ENCODE measurements around the gene RYK.
"Not testable (repeated sequence)": the region's sequence is repeated elsewhere in the genome, so short reads cannot be mapped to it uniquely, and the experiment has no call there.

Gene RYK

DNA sequence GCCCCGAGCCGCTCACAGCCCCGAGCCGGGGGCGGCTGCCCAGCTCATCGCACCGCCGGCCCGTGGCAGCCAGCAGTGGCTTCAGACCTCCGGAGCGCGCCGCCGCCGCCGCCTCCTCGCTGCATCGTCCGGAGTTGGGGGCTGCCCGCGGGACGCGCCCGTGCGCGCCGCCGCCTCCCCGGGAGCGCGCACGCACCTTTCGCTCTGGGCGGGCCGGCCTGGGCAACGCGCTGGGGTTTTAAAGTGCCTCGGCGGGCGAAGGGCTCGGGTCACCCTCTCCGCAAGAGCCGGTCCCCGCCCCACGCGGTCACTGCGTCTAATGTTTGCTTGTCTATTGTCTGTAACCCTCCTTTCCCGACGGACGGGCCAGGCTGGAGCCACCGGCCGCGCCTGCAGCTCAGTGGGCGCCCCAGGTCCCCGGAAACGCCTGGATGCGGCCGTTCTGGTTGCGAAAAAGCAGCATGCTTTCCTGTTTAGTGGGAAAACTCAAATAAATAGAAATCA, at the start of gene RYK:
Gene RYK, minus strand, starts transcription at position 143 of the 504 bp plus-strand sequence. CDS start 205 bp downstream, outside the sequence.
- peak; percentile 54 for DNase-seq (ENCODE audit: low read depth)

DNA sequence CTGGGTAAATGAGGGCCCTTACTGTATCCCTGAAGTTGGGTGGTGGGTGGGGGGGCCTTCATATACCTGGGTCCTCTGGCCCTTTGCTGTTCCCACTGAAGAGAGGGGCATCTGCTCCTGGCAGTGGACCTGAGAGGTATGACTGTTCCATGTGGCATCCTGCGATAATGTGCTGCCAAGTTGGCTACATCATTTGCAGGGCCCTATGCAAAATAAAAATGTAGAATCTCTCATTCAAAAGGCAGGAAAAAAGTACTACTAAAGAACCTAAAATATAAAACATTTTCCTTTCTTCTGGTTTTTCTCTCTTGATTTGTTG, 49.2 kb upstream of the RYK start:
- no peak for DNase-seq (ENCODE audit: low read depth)

DNA sequence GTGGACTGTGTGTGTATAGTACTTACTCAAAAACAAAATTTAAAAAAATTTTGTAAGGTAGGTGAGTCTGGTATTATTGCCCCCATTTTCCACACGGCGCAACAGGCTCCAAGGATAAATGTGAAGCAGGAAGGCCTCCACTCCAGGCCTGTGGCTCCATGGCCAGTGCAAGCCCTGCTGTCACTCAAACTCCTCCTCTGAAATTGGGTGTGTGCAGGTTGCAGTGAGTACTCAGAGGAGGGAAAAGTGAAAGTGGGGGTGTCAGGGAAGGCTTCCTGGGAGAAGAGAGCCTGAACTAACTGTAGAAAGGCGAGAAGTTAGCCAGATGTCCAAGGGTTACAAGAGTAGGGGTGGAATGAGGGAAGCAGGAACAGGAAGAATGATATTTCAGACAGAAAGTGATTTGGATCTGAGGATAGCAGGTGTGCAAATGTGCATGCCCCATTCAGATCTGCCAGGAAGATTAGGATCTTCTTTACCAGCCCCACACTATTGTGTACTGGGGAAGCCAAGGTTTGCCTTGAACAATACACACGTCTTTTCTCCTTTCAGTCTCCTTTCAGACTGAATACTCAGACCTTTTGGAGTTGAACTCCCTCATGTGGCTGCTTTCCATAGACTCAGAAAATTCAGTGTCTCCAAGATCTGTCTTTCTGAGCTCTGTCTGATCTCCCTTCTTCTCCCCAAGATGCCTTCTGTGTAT, 48.7 kb upstream of the RYK start:
- no peak for DNase-seq (ENCODE audit: low read depth)

DNA sequence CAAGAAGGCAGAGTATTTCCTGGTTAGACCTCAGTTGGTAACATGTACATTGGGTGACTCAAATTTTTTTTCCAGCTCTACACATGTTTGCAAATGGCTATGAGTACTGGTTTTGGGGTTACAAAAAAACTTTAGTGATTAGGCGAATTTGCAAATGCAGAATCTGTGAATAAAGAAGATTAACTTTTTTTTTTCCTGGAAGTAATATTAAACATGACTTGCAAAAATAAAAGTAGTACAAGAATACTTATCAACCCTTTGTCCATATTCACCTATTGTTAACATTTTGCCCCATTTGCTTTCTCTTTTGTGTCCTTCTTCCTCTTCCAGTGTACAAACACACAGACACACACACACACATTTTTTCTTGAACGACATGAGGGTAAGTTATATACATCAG, 47.6 kb upstream of the RYK start:
- no peak for DNase-seq (ENCODE audit: low read depth)

DNA sequence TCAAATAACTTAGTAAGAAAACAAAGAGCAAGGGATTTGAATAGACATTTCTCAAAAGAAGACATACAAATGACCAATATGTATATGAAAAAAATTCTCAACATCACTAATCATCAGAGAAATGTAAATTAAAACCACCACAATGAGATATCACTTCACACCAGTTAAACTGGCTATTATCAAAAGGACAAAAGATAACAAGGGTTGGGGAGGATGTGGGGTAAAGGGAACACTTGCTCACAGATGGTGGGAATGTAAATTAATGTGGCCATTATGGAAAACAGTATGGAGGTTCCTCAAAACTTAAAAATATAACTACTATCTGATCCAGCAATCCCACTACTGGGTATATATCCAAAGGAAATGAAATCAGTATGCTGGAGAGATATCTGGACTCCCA, 46.0 kb upstream of the RYK start:
- no peak for DNase-seq (ENCODE audit: low read depth)

DNA sequence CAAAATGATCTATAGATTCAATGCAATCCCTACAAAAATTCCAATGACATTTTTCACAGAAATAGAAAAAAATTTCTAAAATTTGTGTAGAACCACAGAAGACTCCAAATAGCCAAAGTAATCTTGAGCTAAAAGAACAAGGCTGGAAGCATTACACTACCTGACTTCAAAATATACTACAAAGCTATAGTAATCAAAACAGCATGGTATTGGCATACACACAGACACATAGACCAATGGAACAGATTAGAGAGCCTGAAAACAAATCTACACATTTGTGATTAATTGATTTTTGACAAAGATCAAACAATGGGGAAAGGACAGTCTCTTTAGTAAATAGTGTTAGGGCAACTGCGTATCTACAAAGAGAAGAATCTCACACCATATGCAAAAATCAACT, 45.3 kb upstream of the RYK start:
- no peak for DNase-seq (ENCODE audit: low read depth)

DNA sequence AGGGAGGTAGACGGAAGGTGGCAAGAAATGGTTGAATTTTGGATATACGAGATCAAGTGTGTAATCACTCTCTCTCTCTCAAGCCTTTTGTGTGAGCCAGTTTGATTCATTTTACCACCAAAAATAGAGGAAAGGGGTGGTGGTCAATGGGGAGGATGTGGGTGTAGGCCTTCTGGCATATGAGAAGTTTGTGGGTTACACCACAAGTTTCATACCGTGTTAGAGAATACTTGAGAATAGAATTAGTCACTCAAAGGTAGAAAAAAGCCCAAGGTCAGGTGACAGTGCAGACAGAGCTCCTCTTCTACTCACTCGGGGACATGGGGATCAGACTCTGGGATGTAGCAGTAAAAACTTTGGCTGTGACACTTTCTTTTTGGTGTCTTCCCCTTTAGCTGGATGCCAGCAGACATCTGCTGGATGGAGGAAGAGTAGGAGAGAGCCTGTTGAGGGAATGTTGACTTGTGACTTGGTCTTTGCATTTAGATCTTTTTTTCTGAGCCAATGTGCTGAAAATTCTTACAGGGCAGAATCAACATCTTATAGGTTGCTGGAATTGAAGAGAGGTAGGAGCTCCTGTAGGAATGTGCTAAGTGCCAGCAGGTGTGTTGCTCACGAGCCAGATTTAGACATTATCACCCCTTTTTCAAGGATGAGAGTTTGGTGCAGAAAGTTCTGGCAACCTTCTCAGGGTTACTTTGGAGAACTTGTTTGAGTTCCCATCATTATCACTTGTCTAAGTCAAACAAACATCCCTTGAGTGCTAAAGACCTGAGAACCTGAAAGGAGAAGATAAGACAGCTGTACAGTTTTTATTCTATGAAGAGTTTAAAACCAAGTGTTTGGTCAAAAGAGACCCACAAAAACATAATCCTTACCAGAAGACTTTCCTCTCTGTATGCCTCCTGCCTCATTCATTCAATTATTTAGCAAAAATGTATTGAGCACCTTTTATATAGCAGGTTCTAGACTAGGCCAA, 43.9 kb upstream of the RYK start:
- peak; percentile 45 for DNase-seq (ENCODE audit: low read depth)

DNA sequence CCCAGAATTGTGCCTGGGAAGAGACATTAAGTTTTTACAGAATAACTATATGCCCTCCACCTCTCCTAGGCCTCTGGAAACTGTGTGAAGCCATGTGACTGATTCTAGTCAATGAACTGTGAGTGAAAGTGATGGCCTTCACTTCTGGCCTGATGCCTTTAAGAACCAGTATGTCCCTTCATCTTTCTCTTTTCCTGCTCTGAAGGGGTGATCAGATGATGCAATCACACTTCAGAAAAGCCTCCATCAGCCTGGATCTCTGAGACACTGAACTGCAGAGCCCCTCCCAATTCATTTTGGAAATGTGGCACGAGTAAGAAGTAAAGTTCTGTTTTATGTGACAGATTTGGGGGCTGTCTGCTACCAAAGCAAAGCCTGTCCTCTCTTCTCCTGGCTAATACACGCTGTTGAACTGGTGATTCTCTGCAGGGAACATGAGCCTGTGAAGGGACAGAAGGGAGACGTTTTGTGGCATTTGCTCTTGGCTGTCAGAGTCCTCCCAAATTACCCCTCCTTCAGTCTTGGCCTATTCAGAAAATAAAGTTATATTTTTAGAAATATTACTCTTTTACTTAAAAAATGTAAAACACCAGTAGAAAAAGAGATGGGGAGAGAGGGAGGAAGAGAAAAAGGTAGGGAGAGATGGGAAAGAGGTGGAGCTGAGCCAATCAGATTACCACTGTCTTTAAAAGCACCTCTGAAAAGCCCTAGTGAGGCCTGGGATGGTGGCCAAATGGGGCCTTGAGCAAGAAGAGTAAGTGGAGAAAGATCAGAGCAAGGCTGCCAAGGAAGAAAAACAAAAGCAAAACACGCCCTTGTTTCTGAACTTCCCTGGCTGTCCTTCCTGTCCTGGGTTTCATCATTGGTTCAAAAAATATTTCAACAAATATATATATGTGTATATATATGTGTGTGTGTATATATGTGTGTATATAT, 40.9 kb upstream of the RYK start:
- DNase-seq (ENCODE audit: low read depth) = no peak

DNA sequence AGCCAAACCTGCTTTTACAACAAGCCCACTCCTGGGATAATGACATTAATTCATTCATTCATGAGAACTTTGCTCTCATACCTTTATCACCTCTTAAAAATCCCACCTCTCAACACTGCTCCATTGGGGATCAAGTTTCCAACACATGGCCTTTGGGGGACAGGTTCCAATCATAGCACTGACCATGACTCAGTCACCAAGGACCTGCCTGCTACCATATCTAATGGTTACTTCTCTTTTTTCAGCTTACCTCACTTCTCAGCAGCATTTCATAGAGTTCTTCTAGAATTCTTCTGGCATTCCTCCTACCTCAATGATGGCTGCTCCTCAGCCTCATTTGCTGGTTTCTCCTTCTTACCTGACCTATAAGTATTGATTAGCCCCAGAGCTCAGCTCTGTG, 36.9 kb upstream of the RYK start:
- DNase-seq (ENCODE audit: low read depth) = no peak

DNA sequence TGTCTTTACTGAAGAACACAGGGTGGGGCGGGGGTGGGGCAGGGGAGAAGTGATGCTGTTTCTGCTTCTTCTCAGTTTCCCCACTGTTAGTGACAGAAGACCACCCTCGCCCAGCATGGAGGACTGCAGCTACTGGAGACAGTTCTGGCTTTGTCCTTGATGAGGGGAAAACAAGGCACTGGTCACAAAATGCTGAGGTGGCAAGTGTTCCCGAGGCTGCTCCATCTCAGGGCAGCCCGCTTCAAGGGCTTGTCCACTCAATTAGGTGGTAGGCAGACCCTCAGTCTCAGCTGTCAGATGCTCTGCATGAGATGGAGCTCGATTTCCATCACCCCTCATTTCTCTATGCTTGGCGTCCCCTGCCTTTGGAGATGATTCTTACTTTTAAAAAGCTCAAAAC, 33.8 kb upstream of the RYK start:
- DNase-seq (ENCODE audit: low read depth) = no peak

DNA sequence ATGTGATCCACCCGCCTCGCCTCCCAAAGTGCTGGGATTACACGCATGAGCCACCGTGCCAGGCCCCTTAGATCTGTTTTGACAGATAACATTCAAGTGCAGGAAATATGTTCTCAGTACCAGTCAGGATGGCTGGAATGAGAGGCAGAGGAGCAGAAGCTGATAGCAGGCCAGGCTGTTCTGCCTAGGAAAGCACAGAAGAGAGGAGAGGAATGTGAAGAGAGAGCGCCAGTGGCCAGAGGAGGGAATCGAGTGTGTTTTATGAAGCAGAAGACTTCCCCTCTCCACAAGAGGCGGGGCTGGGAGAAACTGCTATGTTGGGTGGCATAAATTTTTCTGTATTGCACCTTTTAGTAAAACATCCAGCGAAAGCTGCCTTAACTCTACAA, 32.0 kb upstream of the RYK start:
- DNase-seq (ENCODE audit: low read depth) = no peak

DNA sequence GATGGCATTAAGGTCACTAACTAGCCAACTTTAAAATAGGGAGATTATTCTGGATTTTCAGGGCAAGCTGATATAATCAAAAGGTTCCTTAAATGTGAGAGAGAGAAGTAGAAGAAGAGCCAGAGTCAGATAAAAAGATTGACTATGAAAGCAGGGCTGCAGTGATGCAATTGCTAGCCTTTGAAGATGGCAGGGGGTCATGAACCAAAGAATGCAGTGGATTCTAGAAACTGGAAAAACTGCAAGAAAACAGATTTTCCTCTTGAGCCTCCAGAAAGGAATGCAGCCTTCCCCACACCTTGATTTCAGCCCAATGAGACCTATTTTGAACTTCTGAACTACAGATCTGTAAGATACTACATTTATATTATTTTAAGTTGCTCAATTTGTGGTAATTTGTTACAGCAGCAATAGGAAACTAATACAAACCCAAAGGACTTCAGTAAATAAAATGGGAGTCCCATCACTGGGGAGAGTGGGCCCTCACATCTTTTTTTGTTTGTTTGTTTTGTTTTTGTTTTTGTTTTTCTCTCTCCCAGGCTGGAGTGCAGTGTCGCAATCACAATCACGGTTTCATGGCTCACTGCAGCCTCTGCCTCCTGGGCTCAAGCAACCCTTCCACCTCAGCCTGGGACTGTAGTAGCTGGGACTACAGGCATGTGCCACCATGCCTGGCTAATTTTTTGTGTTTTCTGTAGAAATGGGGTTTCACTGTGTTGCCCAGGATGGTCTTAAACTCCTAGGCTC, 31.4 kb upstream of the RYK start:
- no peak for DNase-seq (ENCODE audit: low read depth)

DNA sequence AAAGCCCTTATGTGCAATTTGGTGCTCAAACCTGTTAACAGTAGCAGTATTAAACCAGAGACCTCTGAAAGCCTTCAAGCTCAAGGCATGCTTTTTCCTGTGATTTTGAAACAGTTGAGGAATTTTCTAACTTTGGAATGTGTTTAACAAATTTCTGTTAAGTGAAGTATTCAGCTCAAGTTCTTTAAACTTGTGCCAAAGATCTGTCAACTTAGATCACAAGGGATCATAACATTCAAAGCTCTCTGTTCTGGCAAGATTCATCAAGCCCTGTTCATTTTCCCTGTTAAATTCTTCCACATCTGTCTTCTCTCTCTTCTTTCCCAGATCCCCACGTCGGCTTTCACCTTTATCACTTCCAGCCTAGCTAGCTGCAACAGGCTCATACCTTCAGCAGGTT, 28.8 kb upstream of the RYK start:
- no peak for DNase-seq (ENCODE audit: low read depth)

DNA sequence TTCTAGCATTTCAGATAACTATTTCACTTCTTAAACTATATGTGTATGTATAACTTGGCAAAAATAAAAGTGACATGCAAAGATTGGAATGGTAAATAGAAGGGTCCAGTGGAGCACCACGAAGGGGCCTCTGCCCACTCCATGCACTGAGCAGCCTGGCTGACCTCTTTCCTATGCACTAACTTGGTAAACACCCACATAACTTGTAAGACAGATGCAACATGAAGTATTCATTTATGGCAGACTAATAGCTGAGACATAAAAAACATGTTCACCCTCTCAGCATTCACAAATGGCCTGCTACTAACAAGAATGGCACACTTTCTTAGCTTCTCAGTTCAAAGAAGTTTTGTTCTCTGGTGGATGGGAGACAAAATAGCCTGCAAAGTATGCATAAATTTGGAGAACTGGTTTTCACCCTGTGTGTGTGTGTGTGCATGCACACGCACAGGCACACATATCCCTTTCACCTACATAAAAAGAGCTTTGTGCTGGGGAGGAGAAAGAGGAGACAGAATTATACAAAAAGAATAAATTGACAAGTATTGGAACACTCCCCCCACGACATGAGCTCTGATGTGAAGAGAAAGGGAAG, 26.5 kb upstream of the RYK start:
- no peak for DNase-seq (ENCODE audit: low read depth)

DNA sequence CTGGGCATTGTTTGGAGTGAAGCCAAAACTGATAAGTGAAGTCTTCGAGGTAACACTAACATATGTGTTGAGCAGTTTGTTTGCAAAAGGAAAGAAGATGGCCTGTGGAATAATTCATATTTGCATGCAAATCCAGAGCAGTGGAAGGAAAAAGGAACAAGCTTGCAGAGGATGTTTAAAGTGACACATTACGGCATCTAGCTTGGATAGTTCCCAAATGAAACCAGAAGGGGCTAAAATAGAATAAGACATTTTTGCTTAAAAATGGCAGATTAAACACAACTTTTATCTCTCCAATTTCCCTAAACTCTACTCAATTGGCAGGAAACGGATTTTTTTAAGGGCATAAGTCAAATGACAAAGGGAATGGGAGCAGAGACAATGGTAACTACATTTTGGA, 25.4 kb upstream of the RYK start:
- no peak for DNase-seq (ENCODE audit: low read depth)

DNA sequence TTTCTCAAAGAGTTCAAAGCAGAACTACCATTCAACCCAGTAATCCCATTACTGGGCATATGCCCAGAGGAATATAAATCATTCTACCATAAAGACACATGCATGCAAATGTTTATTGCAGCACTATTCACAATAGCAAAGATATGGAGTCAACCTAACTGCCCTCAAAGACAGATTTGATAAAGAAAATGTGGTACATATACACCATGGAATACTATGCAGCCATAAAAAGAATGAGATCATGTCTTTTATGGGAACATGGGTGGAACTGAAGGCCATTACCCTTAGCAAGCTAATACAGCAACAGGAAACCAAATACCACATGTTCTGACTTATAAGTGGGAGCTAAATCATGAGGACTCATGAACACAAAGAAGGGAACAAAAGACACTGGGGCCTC, 24.5 kb upstream of the RYK start:
- DNase-seq (ENCODE audit: low read depth) = not testable (repeated sequence)

DNA sequence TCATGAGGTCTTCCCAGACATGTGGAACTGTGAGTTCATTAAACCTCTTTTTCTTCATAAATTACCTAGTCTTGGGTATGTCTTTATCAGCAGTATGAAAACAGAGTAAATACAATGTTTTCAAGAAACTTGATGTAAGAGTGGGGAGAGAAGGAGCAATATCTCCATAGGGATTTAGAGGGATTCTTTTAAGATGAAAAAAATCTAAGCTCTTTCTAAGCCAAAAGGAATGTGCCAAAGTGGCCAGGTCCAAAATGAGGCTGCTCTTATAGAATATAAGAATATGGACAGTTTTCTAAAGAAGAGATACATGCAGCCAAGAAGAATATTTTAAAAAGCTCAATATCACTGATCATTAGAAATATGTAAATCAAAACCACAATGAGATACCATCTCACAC, 23.9 kb upstream of the RYK start:
- DNase-seq (ENCODE audit: low read depth) = no peak

DNA sequence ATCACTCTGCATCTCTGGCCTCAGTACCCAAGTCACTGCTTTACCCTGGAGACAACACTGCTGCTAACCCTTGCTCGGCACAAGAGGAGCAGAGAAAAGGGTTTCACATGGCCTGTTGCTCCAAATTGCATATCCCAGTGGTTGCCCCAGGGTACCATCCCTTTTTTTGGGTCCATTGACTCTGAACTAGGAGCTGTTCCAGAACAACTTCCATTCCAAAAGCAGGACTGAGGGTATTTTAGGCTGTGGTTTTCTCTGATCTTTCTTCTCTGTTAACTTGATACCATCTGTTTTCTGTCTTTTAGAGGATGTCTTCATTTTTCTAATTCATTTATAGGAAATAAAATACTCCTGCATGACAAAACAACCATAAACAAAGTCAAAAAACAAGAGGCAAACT, 17.3 kb upstream of the RYK start:
- no peak for DNase-seq (ENCODE audit: low read depth)

DNA sequence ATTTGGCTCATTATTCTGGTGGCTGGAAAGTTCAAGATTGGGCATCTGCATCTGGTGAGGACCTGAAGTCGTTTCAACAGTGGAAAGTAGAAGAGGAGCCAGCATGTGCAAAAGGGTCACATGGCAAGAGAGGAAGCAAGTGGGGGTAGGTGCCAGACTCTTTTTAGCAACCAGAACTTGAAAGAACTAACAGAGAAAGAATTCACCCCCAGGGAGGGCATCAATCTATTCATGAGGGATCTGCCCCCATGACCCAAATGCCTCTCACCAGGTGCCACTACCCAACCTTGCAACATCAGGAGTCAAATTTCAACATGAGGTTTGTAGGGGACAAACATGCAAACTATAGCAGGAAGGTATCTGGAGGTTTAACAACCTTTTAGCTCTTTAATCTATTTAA, 10.3 kb upstream of the RYK start:
- no peak for DNase-seq (ENCODE audit: low read depth)

DNA sequence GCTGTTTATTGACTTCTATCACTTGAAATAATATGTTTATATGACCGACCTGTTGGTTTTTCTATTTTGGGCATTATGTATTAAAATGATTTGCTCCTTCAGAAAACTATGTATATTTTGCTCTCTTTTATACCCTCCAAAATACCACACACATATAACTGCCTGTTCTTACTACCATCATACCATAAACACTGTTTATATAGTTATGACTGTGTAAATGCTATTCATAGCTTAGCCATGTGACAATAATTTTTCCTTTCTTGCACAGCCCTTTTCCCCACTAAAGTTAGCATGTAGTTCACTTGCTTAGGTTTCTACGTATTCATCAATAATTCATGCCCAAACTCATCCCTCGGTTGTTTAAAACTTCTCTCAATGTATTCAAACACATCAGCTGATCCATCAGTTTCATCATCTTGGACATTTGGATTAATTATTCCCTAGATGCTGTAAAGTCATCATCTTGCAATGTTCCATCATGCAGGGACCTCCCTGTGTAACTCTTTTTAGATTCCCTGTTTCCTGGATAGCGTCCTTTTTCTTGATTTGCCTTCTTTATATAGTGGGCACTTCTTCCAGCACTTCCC, 8.2 kb upstream of the RYK start:
- no peak for DNase-seq (ENCODE audit: low read depth)

DNA sequence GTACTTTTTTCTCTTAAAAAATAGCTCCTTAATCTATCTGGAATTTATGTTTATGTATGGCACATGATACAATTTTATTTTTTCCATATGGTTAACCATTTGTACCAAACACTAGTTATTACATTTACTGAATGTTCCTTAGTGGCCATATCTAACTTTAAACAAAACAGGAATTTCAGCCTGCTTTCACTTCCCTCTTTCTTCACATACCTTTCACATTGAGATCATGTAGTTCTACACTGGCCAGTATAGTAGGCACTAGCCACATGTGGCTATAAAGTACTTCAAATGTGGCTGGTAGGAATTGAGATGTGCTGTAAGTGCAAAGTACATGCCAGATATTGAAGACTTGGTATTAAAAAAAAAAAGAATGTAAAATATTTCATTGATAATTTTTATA, 4.7 kb upstream of the RYK start:
- no peak for DNase-seq (ENCODE audit: low read depth)

Measured in stimulated activated CD4-positive, alpha-beta T cell treated with anti-CD3 and anti-CD28 coated beads, Interleukin-2, amount 100 ng/mL, for 4 hours (primary cell).